HepG2 (cell line): Measurements from ENCODE around the gene GPER1. TPM values are rescaled to one million over a fixed set of nuclear protein-coding genes. Genes with fewer than 3 reads are reported as not detected.

Experiments used
- ELF4 ChIP-seq: sonication (generic); formaldehyde crosslinking; IDR thresholded peaks from 2 replicates; pipeline ENCODE4 v1.5.0; 2020; ENCODE audit warnings: missing genetic modification reagents, mild to moderate bottlenecking, moderate library complexity, borderline replicate concordance
- JUND ChIP-seq: sonication (generic); formaldehyde crosslinking; IDR thresholded peaks from 2 replicates; pipeline ENCODE4 v1.8.0; 2022; ENCODE audit warnings: mild to moderate bottlenecking, missing genetic modification reagents
- KDM2A ChIP-seq: sonication (generic); formaldehyde crosslinking; IDR thresholded peaks from 2 replicates; pipeline ENCODE4 v1.4.0; 2020; ENCODE audit warnings: low read depth, missing genetic modification reagents, borderline replicate concordance
- KDM6A ChIP-seq: IDR thresholded peaks from 2 replicates; pipeline ENCODE4 v1.6.1; 2016; ENCODE audit warnings: low read depth
- MIXL1 ChIP-seq: IDR thresholded peaks from 2 replicates; pipeline ENCODE4 v1.6.1; 2016
- NONO ChIP-seq, 2 experiments: fragments of 450-650 bp in 1 of 2; sonication (generic) in 1 of 2; formaldehyde crosslinking in 1 of 2; IDR thresholded peaks in 1 of 2; conservative IDR thresholded peaks in 1 of 2; 2 replicates each; pipeline versions ENCODE4 v1.6.1 to v1.8.0; 2017 to 2022; ENCODE audit warnings: mild to moderate bottlenecking in 1 of 2, missing genetic modification reagents in 1 of 2, moderate library complexity in 1 of 2
- POLR2A ChIP-seq, 2 experiments: IDR thresholded peaks; 2 replicates each; pipeline ENCODE4 v1.6.1; 2011; ENCODE audit warnings: low read depth in 2 of 2, low read length in 2 of 2, mild to moderate bottlenecking in 1 of 2, moderate library complexity in 1 of 2; ENCODE audit not compliant: insufficient read depth in 1 of 2
- SETDB1 ChIP-seq: sonication (generic); formaldehyde crosslinking; IDR thresholded peaks from 2 replicates; pipeline ENCODE4 v1.5.1; 2020; ENCODE audit warnings: missing genetic modification reagents, mild to moderate bottlenecking, borderline replicate concordance
- THYN1 ChIP-seq: sonication (generic); formaldehyde crosslinking; IDR thresholded peaks from 2 replicates; pipeline ENCODE4 v1.8.1; 2023; ENCODE audit warnings: low read depth, mild to moderate bottlenecking, moderate library complexity, missing genetic modification reagents, borderline replicate concordance
- ZNF10 ChIP-seq: sonication (generic); formaldehyde crosslinking; IDR thresholded peaks from 2 replicates; pipeline ENCODE4 v1.4.0; 2020; ENCODE audit warnings: mild to moderate bottlenecking, low read depth, missing genetic modification reagents, borderline replicate concordance
- ZNF136 ChIP-seq: sonication (generic); formaldehyde crosslinking; IDR thresholded peaks from 2 replicates; pipeline ENCODE4 v1.8.1; 2022; ENCODE audit warnings: low read depth, mild to moderate bottlenecking, moderate library complexity, missing genetic modification reagents
- ZNF510 ChIP-seq: sonication (generic); formaldehyde crosslinking; IDR thresholded peaks from 2 replicates; pipeline ENCODE4 v1.4.0; 2020; ENCODE audit warnings: low read depth, mild to moderate bottlenecking, missing genetic modification reagents
- polyA plus RNA-seq, 8 experiments: library from polyadenylated mRNA; depleted of rRNA in 3 of 8; stranded (reverse) in 7 of 8; unstranded in 1 of 8; fragments of >200 nt; fragmentation: Illumina TruSeq in 4 of 8; extraction: Trizol in 4 of 8; gene quantifications; 2 replicates each; pipeline versions ENCODE4 v1.2.1 to v1.2.3, GENCODE V29; 2011 to 2016; ENCODE audit warnings: low read depth in 4 of 8, missing spikeins in 1 of 8, mixed read lengths in 1 of 8; ENCODE audit not compliant: insufficient read depth in 1 of 8
- total RNA-seq, 5 experiments: library from RNA; depleted of rRNA; stranded (reverse); fragments of >200 nt; fragmentation: Illumina TruSeq; extraction: Trizol; gene quantifications; 2 replicates each; pipeline ENCODE4 v1.2.3, GENCODE V29; 2016; ENCODE audit warnings: low read depth in 1 of 5
- TF ChIP-seq, protein P1 (sequence below): sonication (generic); formaldehyde crosslinking; IDR thresholded peaks from 2 replicates; pipeline ENCODE4 v1.4.0; 2020; ENCODE audit warnings: mild to moderate bottlenecking, low read depth, missing genetic modification reagents
- TF ChIP-seq, protein P2 (sequence below): sonication (generic); formaldehyde crosslinking; IDR thresholded peaks from one replicate; pipeline ENCODE4 v1.5.1; 2020; ENCODE audit warnings: mild to moderate bottlenecking, missing genetic modification reagents; ENCODE audit errors: not compliant biosample characterization
- TF ChIP-seq, protein P3 (sequence below): IDR thresholded peaks from 2 replicates; pipeline ENCODE4 v1.6.1; 2016; ENCODE audit warnings: missing compliant biosample characterization, missing genetic modification reagents, borderline replicate concordance
- TF ChIP-seq, protein P4 (sequence below): sonication (generic); formaldehyde crosslinking; conservative IDR thresholded peaks from 2 replicates; pipeline ENCODE4 v1.4.0; 2020; ENCODE audit warnings: missing genetic modification reagents
- TF ChIP-seq, protein P5 (sequence below): sonication (generic); formaldehyde crosslinking; IDR thresholded peaks from 2 replicates; pipeline ENCODE4 v1.5.0; 2020; ENCODE audit warnings: mild to moderate bottlenecking, missing genetic modification reagents, borderline replicate concordance

The GPER1 gene
- total and polyA plus RNA-seq, 2 of the 13 experiments (the other 11 are each of a cell fraction or from before 2014, with no cell fraction given), result 12.7 to 19.7 TPM

DNA sequence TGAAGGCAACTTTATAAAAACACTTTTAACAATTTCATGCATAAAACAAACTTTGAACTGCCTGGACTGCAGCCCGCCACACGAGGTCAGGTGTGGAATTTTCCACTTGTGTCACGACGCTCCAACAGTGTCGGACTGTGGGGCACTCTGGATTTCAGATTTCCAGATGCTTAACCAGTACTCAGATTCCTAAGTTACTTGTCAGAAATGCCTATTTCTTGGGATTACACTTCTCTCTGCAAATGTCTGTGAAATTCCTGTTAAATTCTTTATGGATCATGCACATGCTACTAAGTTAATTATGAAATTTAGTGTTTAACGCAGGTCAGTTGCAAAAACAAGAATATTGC lies 473 bp upstream of the GPER1 start (continued):
- TF ChIP-seq, protein P1, sequence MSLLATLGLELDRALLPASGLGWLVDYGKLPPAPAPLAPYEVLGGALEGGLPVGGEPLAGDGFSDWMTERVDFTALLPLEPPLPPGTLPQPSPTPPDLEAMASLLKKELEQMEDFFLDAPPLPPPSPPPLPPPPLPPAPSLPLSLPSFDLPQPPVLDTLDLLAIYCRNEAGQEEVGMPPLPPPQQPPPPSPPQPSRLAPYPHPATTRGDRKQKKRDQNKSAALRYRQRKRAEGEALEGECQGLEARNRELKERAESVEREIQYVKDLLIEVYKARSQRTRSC (CRISPR knock-in tag), result 0 out of 2 replicates have a peak, but pooled peaks have one; percentile 4
- TF ChIP-seq, protein P2, sequence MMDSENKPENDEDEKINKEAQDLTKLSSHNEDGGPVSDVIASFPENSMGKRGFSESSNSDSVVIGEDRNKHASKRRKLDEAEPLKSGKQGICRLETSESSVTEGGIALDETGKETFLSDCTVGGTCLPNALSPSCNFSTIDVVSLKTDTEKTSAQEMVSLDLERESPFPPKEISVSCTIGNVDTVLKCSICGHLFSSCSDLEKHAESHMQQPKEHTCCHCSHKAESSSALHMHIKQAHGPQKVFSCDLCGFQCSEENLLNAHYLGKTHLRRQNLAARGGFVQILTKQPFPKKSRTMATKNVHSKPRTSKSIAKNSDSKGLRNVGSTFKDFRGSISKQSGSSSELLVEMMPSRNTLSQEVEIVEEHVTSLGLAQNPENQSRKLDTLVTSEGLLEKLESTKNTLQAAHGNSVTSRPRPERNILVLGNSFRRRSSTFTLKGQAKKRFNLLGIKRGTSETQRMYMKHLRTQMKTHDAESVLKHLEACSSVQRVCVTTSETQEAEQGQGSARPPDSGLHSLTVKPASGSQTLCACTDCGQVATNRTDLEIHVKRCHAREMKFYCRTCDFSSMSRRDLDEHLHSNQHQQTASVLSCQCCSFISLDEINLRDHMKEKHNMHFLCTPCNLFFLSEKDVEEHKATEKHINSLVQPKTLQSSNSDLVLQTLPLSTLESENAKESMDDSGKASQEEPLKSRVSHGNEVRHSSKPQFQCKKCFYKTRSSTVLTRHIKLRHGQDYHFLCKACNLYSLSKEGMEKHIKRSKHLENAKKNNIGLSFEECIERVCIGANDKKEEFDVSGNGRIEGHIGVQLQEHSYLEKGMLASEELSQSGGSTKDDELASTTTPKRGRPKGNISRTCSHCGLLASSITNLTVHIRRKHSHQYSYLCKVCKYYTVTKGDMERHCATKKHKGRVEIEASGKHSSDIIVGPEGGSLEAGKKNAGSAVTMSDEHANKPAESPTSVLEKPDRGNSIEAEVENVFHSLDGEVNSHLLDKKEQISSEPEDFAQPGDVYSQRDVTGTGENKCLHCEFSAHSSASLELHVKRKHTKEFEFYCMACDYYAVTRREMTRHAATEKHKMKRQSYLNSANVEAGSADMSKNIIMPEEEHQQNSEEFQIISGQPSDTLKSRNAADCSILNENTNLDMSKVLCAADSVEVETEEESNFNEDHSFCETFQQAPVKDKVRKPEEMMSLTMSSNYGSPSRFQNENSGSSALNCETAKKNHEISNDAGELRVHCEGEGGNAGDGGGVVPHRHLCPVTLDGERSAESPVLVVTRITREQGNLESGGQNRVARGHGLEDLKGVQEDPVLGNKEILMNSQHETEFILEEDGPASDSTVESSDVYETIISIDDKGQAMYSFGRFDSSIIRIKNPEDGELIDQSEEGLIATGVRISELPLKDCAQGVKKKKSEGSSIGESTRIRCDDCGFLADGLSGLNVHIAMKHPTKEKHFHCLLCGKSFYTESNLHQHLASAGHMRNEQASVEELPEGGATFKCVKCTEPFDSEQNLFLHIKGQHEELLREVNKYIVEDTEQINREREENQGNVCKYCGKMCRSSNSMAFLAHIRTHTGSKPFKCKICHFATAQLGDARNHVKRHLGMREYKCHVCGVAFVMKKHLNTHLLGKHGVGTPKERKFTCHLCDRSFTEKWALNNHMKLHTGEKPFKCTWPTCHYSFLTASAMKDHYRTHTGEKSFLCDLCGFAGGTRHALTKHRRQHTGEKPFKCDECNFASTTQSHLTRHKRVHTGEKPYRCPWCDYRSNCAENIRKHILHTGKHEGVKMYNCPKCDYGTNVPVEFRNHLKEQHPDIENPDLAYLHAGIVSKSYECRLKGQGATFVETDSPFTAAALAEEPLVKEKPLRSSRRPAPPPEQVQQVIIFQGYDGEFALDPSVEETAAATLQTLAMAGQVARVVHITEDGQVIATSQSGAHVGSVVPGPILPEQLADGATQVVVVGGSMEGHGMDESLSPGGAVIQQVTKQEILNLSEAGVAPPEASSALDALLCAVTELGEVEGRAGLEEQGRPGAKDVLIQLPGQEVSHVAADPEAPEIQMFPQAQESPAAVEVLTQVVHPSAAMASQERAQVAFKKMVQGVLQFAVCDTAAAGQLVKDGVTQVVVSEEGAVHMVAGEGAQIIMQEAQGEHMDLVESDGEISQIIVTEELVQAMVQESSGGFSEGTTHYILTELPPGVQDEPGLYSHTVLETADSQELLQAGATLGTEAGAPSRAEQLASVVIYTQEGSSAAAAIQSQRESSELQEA, result no peak
- TF ChIP-seq KDM6A (CRISPR knock-in tag) (no peak), ZNF510 (CRISPR knock-in tag) (peak; percentile 43; the same call in 1 of the 2 replicates), SETDB1 (CRISPR knock-in tag) (no peak), NONO (IDR thresholded peaks at IDR 0.05) (no peak), NONO (CRISPR knock-in tag; conservative IDR thresholded peaks at IDR 0.05) (no peak), MIXL1 (CRISPR knock-in tag) (no peak), ZNF136 (CRISPR knock-in tag) (no peak), ELF4 (CRISPR knock-in tag) (no peak), THYN1 (CRISPR knock-in tag) (no peak), KDM2A (CRISPR knock-in tag) (no peak), POLR2A (IDR thresholded peaks at IDR 0.05; ENCODE audit: insufficient read depth in 1 of 2, low read depth in 2 of 2, low read length in 2 of 2) (no peak), ZNF10 (CRISPR knock-in tag) (no peak), JUND (CRISPR knock-in tag) (no peak)
- TF ChIP-seq, protein P3, sequence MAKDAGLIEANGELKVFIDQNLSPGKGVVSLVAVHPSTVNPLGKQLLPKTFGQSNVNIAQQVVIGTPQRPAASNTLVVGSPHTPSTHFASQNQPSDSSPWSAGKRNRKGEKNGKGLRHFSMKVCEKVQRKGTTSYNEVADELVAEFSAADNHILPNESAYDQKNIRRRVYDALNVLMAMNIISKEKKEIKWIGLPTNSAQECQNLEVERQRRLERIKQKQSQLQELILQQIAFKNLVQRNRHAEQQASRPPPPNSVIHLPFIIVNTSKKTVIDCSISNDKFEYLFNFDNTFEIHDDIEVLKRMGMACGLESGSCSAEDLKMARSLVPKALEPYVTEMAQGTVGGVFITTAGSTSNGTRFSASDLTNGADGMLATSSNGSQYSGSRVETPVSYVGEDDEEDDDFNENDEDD (CRISPR knock-in tag), result peak; percentile 62; the same call in 1 of the 2 replicates
- TF ChIP-seq, protein P4, sequence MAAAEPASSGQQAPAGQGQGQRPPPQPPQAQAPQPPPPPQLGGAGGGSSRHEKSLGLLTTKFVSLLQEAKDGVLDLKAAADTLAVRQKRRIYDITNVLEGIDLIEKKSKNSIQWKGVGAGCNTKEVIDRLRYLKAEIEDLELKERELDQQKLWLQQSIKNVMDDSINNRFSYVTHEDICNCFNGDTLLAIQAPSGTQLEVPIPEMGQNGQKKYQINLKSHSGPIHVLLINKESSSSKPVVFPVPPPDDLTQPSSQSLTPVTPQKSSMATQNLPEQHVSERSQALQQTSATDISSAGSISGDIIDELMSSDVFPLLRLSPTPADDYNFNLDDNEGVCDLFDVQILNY (CRISPR knock-in tag), result no peak
- TF ChIP-seq, protein P5, sequence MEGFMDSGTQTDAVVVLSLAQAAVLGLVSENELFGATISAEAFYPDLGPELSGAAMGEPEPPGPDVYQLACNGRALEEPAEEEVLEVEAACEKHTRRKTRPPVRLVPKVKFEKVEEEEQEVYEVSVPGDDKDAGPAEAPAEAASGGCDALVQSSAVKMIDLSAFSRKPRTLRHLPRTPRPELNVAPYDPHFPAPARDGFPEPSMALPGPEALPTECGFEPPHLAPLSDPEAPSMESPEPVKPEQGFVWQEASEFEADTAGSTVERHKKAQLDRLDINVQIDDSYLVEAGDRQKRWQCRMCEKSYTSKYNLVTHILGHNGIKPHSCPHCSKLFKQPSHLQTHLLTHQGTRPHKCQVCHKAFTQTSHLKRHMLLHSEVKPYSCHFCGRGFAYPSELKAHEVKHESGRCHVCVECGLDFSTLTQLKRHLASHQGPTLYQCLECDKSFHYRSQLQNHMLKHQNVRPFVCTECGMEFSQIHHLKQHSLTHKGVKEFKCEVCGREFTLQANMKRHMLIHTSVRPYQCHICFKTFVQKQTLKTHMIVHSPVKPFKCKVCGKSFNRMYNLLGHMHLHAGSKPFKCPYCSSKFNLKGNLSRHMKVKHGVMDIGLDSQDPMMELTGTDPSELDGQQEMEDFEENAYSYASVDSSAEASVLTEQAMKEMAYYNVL, result 0 out of 2 replicates have a peak, but pooled peaks have one; percentile 11
